OCI-LY3 (cell line): Measurements from ENCODE around the gene NEUROD2.

ENCODE experiments used
- H2AFZ ChIP-seq: fragments of 200-600, 300-600 bp; shearing (Covaris generic); 2 replicates; pipeline ENCODE4 v1.6.0; 2014; ENCODE audit warnings: antibody characterized with exemption, low read depth, low read length
- H3K27ac ChIP-seq: fragments of 200-600, 300-600 bp; sonication (generic); 2 replicates; pipeline ENCODE4 v1.5.1; 2014; ENCODE audit warnings: mild to moderate bottlenecking, low read length, moderate library complexity, mixed read lengths
- H3K27me3 ChIP-seq: fragments of 200-600, 300-600 bp; sonication (generic); 2 replicates; pipeline ENCODE4 v1.6.1; 2014; ENCODE audit warnings: low read depth, low read length, mixed read lengths
- H3K36me3 ChIP-seq: fragments of 200-600, 300-600 bp; sonication (generic); replicated peaks from 2 replicates; pipeline ENCODE3; 2014; ENCODE audit warnings: low read depth, low read length, mixed read lengths
- H3K4me1 ChIP-seq: fragments of 300-600, 200-600 bp; sonication (generic); 2 replicates; pipeline ENCODE4 v1.6.1; 2014; ENCODE audit warnings: low read length, mixed read lengths
- H3K4me2 ChIP-seq: fragments of 200-600, 300-600 bp; sonication (generic); 2 replicates; pipeline ENCODE4 v1.6.1; 2014; ENCODE audit warnings: low read length, mixed read lengths
- H3K4me3 ChIP-seq: fragments of 300-600, 200-600 bp; sonication (generic); 2 replicates; pipeline ENCODE4 v1.5.1; 2014; ENCODE audit warnings: antibody characterized with exemption, mild to moderate bottlenecking, low read length, moderate library complexity
- H3K79me2 ChIP-seq: fragments of 300-600, 200-600 bp; shearing (Covaris generic); 2 replicates; pipeline ENCODE4 v1.6.1; 2014; ENCODE audit warnings: mild to moderate bottlenecking, low read length, mixed read lengths
- H3K9ac ChIP-seq: fragments of 300-600, 200-600 bp; shearing (Covaris generic); 2 replicates; pipeline ENCODE4 v1.6.0; 2014; ENCODE audit warnings: mild to moderate bottlenecking, low read length, moderate library complexity
- H3K9me3 ChIP-seq: fragments of 200-600, 300-600 bp; shearing (Covaris generic); 2 replicates; pipeline ENCODE4 v1.6.1; 2014; ENCODE audit warnings: low read length, mixed read lengths; ENCODE audit not compliant: insufficient read depth
- H4K20me1 ChIP-seq: fragments of 200-600, 300-600 bp; sonication (generic); 2 replicates; pipeline ENCODE4 v1.6.1; 2016; ENCODE audit warnings: low read length, mixed read lengths; ENCODE audit not compliant: insufficient read depth
- CTCF ChIP-seq: fragments of 200-600, 300-600 bp; sonication (generic); IDR thresholded peaks from 2 replicates; pipeline ENCODE4 v1.5.1; 2014; ENCODE audit warnings: antibody characterized with exemption, low read length, low read depth
- EZH2phosphoT487 ChIP-seq: fragments of 200-600 bp; shearing (Covaris generic); IDR thresholded peaks from 2 replicates; pipeline ENCODE4 v1.6.1; 2018; ENCODE audit warnings: antibody characterized with exemption, mixed run types, low read depth

Gene NEUROD2

GRCh38 chr17:39576187-39576586, 31.5 kb downstream of the NEUROD2 start:
- no peak overlapping the region for H2AFZ ChIP-seq
- H3K4me3 ChIP-seq = no peak overlapping the region
- H3K4me2 ChIP-seq = no peak overlapping the region
- no peak overlapping the region for H3K27ac ChIP-seq
- no peak overlapping the region for H3K9ac ChIP-seq
- no peaks in the 10 kb centered on the region for H3K27me3 ChIP-seq
- H3K79me2 ChIP-seq = no peaks in the 10 kb centered on the region
- H4K20me1 ChIP-seq = no peaks in the 10 kb centered on the region
- no peaks in the 10 kb centered on the region for H3K4me1 ChIP-seq
- H3K36me3 ChIP-seq = peaks cover 12% of the 10 kb centered on the region
- H3K9me3 ChIP-seq = peaks cover 2% of the 10 kb centered on the region; the same call in 1 of the 2 replicates
- TF ChIP-seq EZH2phosphoT487 (no peak), CTCF (peak; percentile 44)

GRCh38 chr17:39573447-39574298, 34.0 kb downstream of the NEUROD2 start:
- H3K4me2 ChIP-seq = no peak overlapping the region
- no peaks in the 10 kb centered on the region for H3K27me3 ChIP-seq
- no peaks in the 10 kb centered on the region for H3K79me2 ChIP-seq
- peaks cover 36% of the 10 kb centered on the region for H3K36me3 ChIP-seq
- H3K4me3 ChIP-seq = no peak overlapping the region
- TF ChIP-seq CTCF (no peak), EZH2phosphoT487 (no peak)
- no peaks in the 10 kb centered on the region for H3K4me1 ChIP-seq
- H3K27ac ChIP-seq = no peak overlapping the region
- no peaks in the 10 kb centered on the region for H4K20me1 ChIP-seq
- peaks cover 5% of the 10 kb centered on the region; the same call in 1 of the 2 replicates for H3K9me3 ChIP-seq
- H3K9ac ChIP-seq = no peak overlapping the region
- no peak overlapping the region for H2AFZ ChIP-seq

- Histone ChIP-seq H3K9me3 (peaks cover 5% of the 10 kb centered on the region; the same call in 1 of the 2 replicates), H3K36me3 (peaks cover 51% of the 10 kb centered on the region), H4K20me1 (no peaks in the 10 kb centered on the region), H3K9ac (no peak overlapping the region), H3K27ac (no peak overlapping the region), H2AFZ (no peak overlapping the region), H3K79me2 (no peaks in the 10 kb centered on the region), H3K4me3 (no peak overlapping the region), H3K27me3 (no peaks in the 10 kb centered on the region), H3K4me1 (no peaks in the 10 kb centered on the region), H3K4me2 (no peak overlapping the region)
- TF ChIP-seq EZH2phosphoT487 = no peak
- no peak for TF ChIP-seq CTCF
Observed at GRCh38 chr17:39572121-39572520, 35.6 kb downstream of the NEUROD2 start.

GRCh38 chr17:39569126-39569525, 38.6 kb downstream of the NEUROD2 start:
- Histone ChIP-seq H4K20me1 (no peaks in the 10 kb centered on the region), H3K4me3 (no peak overlapping the region), H2AFZ (no peak overlapping the region), H3K4me2 (no peak overlapping the region), H3K27me3 (no peaks in the 10 kb centered on the region), H3K4me1 (peaks cover 15% of the 10 kb centered on the region), H3K36me3 (peaks cover 66% of the 10 kb centered on the region), H3K27ac (no peak overlapping the region), H3K9me3 (peaks cover 5% of the 10 kb centered on the region; the same call in 1 of the 2 replicates), H3K9ac (no peak overlapping the region), H3K79me2 (no peaks in the 10 kb centered on the region)
- TF ChIP-seq EZH2phosphoT487 (no peak), CTCF (no peak)
